Measurements from ENCODE around the gene RAC2. TPM values are rescaled to one million over a fixed set of nuclear protein-coding genes. Genes with fewer than 3 reads are reported as not detected.

Gene RAC2
- polyA plus RNA-seq, 12 donors, result 3.3 to 32.8 (median 5.5) TPM; not detected in 1

- no peak for DNase-seq
Observed at GRCh38 chr22:37277384-37277783, 33.3 kb upstream of the RAC2 start.

GRCh38 chr22:37276776-37277175 is 32.7 kb upstream of the RAC2 start:
- no peak for DNase-seq

GRCh38 chr22:37275622-37276021 is 31.6 kb upstream of the RAC2 start:
- no peak for DNase-seq

GRCh38 chr22:37275134-37275533 is 31.1 kb upstream of the RAC2 start:
- DNase-seq, result no peak

- no peak for DNase-seq
Observed at GRCh38 chr22:37274380-37274862, 30.4 kb upstream of the RAC2 start.

GRCh38 chr22:37273846-37274225 is 29.8 kb upstream of the RAC2 start:
- DNase-seq, result no peak

- DNase-seq, result no peak
Observed at GRCh38 chr22:37273126-37273845, 29.2 kb upstream of the RAC2 start.

- DNase-seq, result no peak
Observed at GRCh38 chr22:37270928-37271650, 27.0 kb upstream of the RAC2 start.

GRCh38 chr22:37269936-37270678 is 26.0 kb upstream of the RAC2 start:
- no peak for DNase-seq

- no peak for DNase-seq
Observed at GRCh38 chr22:37267661-37268413, 23.8 kb upstream of the RAC2 start.

GRCh38 chr22:37267135-37267587 is 23.1 kb upstream of the RAC2 start:
- DNase-seq, result peak; percentile 64

- no peak for DNase-seq
Observed at GRCh38 chr22:37266581-37267134, 22.6 kb upstream of the RAC2 start.

- DNase-seq, result no peak
Observed at GRCh38 chr22:37263966-37264887, 20.2 kb upstream of the RAC2 start.

GRCh38 chr22:37262346-37262745 is 18.3 kb upstream of the RAC2 start:
- DNase-seq, result no peak

GRCh38 chr22:37260901-37261336 is 16.9 kb upstream of the RAC2 start:
- DNase-seq, result no peak

GRCh38 chr22:37260155-37260795 is 16.2 kb upstream of the RAC2 start:
- no peak for DNase-seq

- no peak for DNase-seq
Observed at GRCh38 chr22:37259540-37260029, 15.5 kb upstream of the RAC2 start.

GRCh38 chr22:37258753-37259401 is 14.8 kb upstream of the RAC2 start:
- DNase-seq, result no peak
